GM19099 (cell line): ENCODE results near the gene HSFX3.

Experiments used
- POLR2A ChIP-seq: IDR thresholded peaks from 3 replicates; pipeline ENCODE4 v1.6.1; 2011; ENCODE audit warnings: low read depth; ENCODE audit not compliant: insufficient read length; ENCODE audit errors: extremely low read depth

Gene HSFX3

DNA sequence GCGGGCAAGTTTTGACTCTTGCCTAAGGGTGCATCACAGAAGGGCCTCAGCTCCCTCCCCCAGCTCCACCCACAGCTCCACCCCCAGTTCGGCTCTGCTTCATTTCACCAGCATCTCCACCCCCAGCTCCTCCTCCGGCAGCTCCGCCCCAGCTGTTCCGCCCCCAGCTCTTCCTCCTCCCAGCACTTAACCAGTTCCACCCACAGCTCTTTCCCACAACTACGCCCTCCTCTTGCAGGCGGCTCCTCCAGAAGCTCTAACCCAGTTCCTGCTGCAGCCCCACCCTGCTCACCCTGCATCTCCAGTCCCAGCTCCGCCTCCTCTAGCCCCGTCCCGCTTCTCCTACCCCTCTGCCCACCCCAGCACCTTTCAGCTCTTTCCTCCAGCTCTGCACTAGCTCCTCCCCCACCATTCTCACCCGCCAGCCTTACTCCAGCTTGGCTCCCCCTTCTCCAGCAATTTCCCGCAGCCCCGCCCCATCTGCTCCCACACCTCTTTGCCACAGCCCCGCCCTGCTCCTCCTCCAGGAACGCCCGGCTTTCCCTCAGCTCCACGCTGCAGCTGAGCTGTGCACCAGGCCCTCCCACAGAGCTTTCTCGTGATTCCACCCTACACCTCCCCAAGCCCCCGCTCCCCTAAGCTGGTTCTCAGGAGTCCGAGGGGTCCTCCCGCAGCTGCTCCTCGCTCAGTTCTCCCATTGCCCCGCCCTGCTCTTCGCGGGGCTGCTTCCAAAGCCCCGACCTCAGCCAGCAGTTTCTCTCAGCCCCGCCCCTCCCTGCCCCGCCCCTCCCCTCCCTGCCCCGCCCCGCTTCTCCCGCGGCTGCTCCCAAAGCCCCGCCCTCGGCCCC, 10.2 kb downstream of the HSFX3 start:
- TF ChIP-seq POLR2A: peak; percentile 23

GRCh38 chrX:149531599-149531998, 18.1 kb downstream of the HSFX3 start:
- no peak for TF ChIP-seq POLR2A

DNA sequence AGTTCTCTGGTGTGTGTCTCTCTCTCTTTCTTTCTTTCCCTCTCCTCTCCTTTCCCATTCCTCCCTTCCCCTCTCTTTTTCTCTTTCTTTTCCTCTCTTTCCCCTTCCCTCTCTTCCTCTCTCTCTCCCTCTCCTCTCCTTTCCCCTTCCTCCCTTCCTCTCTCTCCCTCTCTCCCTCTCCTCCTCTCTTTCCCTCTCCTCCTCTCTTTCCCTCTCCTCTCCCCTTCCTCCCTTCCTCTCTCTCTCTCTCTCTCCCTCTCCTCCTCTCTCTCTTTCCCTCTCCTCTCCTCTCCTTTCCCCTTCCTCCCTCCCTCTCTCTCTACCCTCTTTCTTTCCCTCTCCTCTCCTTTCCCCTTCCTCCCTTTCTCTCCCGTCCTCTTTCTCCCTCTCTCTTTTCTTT, 21.3 kb downstream of the HSFX3 start:
- no peak for TF ChIP-seq POLR2A

- TF ChIP-seq POLR2A: no peak
Measured at GRCh38 chrX:149527705-149528104, 22.0 kb downstream of the HSFX3 start.

- peak; percentile 15 for TF ChIP-seq POLR2A
Measured at GRCh38 chrX:149525389-149525788, 24.3 kb downstream of the HSFX3 start.

GRCh38 chrX:149522916-149523315, 26.8 kb downstream of the HSFX3 start:
- no peak for TF ChIP-seq POLR2A

DNA sequence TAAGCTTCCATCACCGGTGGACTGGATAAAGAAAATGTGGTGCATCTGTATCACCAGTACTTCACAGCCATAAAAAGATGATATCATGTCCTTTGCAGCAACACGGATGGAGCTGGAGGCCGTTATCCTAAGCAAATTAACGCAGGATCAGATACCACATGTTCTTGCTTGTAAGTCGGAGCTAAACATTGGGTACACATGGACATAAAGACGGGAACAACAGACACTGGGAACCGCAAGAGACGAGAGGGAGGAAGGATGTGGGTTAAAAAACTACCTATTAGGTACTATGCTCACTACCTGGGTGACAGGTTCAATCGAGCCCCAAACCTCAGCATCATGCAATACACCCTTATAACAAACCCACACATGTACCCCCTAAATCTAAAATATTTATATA, 28.3 kb downstream of the HSFX3 start:
- no peak for TF ChIP-seq POLR2A

DNA sequence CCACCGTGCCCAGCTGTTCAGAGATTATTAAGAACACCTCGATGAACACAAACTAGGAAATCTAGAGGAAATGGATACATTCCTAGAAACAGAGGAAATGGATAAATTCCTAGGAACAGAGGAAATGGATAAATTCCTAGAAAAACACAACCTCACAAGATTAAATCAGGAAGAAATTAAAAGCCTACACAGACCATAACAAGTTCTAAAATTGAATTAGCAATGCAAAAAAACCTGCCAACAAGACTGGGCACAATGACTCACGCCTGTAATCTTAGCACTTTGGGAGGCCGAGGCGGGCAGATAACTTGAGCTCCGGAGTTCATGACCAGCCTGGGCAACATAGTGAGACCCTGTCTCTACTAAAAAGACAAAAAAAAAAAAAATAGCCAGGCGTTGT, 31.5 kb downstream of the HSFX3 start:
- no peak for TF ChIP-seq POLR2A

DNA sequence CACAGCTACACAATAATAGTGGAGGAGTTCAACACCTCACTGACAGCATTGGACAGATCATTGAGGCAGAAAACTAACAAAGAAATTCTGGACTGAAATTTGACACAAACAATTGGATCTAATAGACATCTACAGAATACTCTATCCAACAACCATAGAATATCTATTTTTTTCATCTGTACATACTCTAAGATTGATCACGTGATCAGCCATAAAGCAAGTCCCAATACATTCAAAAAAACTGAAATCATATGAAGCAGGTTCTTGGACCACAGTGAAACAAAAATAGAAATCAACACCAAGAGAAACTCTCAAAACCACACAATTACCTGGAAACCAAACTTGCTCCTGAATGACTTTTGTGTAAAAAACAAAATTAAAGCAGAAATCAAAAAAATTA, 32.4 kb downstream of the HSFX3 start:
- TF ChIP-seq POLR2A: no peak

- no peak for TF ChIP-seq POLR2A
Measured at GRCh38 chrX:149516604-149517003, 33.1 kb downstream of the HSFX3 start.

- no peak for TF ChIP-seq POLR2A
Measured at GRCh38 chrX:149515954-149516602, 33.6 kb downstream of the HSFX3 start.

- TF ChIP-seq POLR2A: no peak
Measured at GRCh38 chrX:149513825-149514428, 35.8 kb downstream of the HSFX3 start.

GRCh38 chrX:149512225-149512885, 37.4 kb downstream of the HSFX3 start:
- TF ChIP-seq POLR2A: no peak

- no peak for TF ChIP-seq POLR2A
Measured at GRCh38 chrX:149511081-149511480, 38.6 kb downstream of the HSFX3 start.

- TF ChIP-seq POLR2A: no peak
Measured at GRCh38 chrX:149510386-149510785, 39.3 kb downstream of the HSFX3 start.
